HG03064 (cell line): ENCODE measurements around the gene KRT39.

Source experiments
- ATAC-seq: cut with Tn5 transposase; IDR thresholded peaks from one replicate; pipeline ENCODE4 v1.9.1; 2021; ENCODE audit warnings: low read depth; ENCODE audit not compliant: unreplicated experiment

Gene KRT39

DNA sequence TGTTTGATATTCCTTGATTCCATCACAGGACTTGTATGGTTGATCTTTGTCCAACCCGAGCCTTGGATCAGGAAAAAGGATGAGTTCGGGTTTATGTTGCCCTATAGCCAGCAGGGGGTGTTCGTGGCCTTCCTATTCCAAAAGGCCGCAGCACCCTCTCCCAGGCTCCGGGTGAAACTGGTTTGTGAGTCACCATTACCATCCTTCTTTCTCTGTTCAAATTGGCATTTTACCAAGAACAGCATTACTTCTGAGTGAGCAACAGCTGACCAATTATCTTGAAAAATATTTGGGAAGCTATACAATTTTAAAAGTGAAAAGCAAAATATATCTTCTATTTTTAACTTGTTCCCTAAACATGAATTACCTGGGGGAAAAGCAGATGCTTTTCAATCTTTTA, 57.4 kb downstream of the KRT39 start:
- ATAC-seq: no peak
